Skeletal muscle satellite cell (primary cell): ENCODE measurements around the gene PCAT6.
"Not testable (repeated sequence)": the region's sequence is repeated elsewhere in the genome, so short reads cannot be mapped to it uniquely, and the experiment has no call there.

Experiments used
- H3K27me3 ChIP-seq: 2 replicates; pipeline ENCODE4 v1.7.0; 2013; ENCODE audit warnings: low read length; ENCODE audit not compliant: control insufficient read depth, insufficient read depth
- H3K36me3 ChIP-seq: 2 replicates; pipeline ENCODE4 v1.7.0; 2013; ENCODE audit warnings: mild to moderate bottlenecking, control low read depth, low read length; ENCODE audit not compliant: insufficient read depth
- H3K4me1 ChIP-seq: 2 replicates; pipeline ENCODE4 v1.7.0; 2013; ENCODE audit warnings: low read length; ENCODE audit not compliant: control insufficient read depth, insufficient read depth
- H3K4me2 ChIP-seq: 2 replicates; pipeline ENCODE4 v1.7.0; 2013; ENCODE audit warnings: mild to moderate bottlenecking, low read length
- H3K4me3 ChIP-seq: 2 replicates; pipeline ENCODE4 v1.7.0; 2013; ENCODE audit warnings: low read length
- H3K9ac ChIP-seq: 2 replicates; pipeline ENCODE4 v1.7.0; 2013; ENCODE audit warnings: mild to moderate bottlenecking, low read depth, low read length, moderate library complexity
- H3K9me3 ChIP-seq: replicated peaks from 2 replicates; pipeline ENCODE4 v1.7.0; 2013; ENCODE audit warnings: mild to moderate bottlenecking, control low read depth, low read length

The PCAT6 gene

DNA sequence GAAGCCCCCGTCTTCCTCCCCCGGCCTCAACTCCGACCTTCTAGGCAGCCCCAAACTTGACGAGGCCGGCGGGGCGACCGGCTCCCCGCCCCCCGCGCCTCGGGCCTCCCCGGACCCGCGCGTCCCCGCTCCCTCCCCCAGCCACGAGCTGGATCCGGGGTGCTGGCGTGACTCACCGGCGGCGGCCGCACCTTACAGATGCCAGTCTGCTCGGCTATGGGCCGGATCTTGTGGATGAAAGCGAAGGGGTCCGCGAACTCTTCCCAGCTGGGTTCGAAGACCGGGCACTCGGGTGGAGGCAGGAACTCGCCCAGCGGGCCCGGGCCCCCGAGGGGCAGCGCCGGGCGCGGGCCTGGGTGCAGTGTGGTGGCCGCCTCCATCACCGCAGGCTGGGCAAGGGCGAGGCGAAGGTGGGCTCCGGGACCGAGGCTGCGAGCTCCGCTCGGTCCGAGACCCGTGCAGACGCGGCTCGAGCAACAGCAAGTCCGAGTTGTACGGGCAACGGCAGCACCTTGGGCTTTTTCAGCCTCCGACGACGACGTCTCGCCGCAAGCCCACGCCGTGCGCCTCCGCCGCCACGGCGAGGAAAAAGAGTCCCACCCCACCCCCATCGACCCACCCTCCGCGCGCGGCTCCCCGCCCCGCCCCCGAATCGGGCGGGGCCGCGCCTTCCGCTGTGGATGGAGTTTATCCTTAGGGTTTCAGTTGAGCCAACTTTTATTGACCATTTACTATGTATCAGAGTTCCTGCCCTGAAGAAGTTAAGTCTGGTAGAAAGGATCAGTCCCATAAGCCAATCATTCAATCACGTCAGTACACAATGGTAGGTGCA lies 2.6 kb upstream of the PCAT6 start, which contains the start of gene KDM5B:
Gene KDM5B (minus strand): TSS at position 496 of the 832 bp plus-strand sequence. CDS start 116 bp downstream, at position 380.
- H3K4me2 ChIP-seq = peak within 1 kb of the TSS; percentile 82
- peaks cover 10% of the 10 kb centered on the region for H3K27me3 ChIP-seq
- H3K9me3 ChIP-seq = no peaks in the 10 kb centered on the region
- peaks cover 36% of the 10 kb centered on the region for H3K4me1 ChIP-seq
- peak within 1 kb of the TSS; percentile 98 for H3K4me3 ChIP-seq
- no peaks in the 10 kb centered on the region for H3K36me3 ChIP-seq
- peak within 1 kb of the TSS; percentile 88 for H3K9ac ChIP-seq

DNA sequence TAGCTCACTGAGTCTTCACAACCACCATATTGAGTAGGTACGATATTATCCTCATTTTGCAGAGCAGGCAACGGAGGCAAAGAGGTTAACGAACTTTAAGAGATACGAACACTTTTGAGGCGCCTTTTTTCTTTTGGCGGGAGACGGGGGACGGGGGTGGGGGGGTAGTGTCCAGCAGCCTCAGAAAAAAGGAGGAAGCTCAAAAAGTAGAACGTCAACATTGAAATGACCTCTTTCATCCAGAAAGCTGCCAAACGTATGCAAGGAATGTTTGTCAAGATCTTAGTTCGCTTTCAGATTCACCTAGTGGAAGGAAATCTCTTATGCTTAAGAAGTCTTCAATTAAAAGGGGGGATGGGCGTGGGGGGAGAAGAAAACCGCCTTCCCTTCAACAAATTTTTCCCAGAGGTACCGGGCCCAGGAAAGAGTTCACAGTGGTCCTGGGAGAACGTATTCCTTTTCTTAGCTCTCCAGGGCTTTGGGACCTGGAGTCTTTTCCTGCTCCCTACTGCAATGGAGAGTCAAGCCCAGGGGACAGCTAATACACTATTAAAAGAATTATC lies 1.1 kb upstream of the PCAT6 start:
- Histone ChIP-seq H3K4me1 (peaks cover 25% of the 10 kb centered on the region), H3K36me3 (no peaks in the 10 kb centered on the region), H3K9me3 (no peaks in the 10 kb centered on the region), H3K27me3 (peaks cover 13% of the 10 kb centered on the region), H3K4me3 (no peak overlapping the region), H3K4me2 (peak overlapping the region; percentile 100), H3K9ac (peak overlapping the region; percentile 83)

DNA sequence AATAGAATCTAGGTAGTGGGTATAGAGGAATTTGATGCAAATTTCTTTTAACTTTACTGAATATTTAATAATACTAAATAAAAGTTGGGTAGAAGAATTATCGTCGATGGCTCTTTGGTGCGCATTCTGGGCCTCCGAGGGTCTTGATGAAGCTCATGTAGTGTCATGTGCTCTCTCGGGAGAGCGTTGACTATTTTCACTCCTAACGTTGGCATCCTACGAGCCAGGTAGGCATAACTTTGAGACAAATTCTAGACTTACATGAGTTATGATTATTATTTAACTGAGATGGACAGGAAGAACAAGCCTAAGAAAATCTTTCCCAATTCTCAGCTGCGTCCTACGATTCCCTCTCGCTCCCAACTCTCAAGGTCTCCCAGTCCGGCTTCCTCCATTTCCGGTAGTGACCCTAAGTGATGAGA lies 550 bp upstream of the PCAT6 start:
- H3K9me3 ChIP-seq = no peaks in the 10 kb centered on the region
- peaks cover 18% of the 10 kb centered on the region for H3K27me3 ChIP-seq
- peak overlapping the region; percentile 100 for H3K4me2 ChIP-seq
- peak overlapping the region; percentile 75 for H3K4me3 ChIP-seq
- H3K9ac ChIP-seq = peak overlapping the region; percentile 83
- no peaks in the 10 kb centered on the region for H3K36me3 ChIP-seq
- H3K4me1 ChIP-seq = peaks cover 21% of the 10 kb centered on the region

DNA sequence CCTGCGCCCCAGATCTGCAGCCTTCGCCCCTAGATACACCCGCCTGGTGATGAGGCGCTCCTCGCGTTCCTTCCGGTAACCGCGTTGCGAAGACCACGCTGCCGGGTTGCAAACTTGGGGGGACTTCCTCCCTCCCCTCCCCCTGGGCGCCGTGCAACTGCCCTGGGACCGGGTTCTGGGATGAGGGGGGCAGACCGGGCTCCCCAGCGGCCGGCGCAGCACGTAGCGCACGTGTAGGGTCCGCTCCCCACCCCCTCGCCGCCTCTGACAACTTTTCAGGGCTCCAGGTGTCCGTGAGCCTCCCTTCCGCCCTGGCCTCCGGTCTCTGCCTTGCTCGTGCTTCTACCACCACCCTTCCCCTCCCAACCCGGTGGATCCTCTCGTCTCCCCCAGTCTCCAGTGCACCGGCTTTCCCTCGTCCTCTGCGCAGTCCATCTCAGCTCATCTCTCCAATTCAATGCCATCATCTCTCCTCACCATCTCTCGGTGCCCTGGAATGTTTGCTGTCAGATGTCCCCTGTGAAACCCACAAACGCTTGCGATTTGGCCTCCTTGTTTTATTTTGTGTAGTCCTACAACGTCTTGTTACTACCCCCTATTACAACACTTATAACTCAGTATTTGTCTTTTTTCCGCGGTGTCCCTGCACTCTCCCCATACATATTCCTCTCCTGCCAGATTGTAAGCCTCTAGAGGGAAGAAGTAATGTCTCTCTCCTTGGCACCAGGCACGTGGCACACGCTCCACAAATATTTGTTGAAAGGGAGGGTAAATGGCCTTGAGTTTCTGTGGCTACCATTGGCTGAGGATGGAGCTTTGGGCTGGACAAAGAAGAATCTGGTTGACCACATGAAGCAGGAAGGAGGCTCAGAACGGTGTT lies 782 bp downstream of the PCAT6 start:
- Histone ChIP-seq H3K9me3 (no peaks in the 10 kb centered on the region), H3K27me3 (peaks cover 25% of the 10 kb centered on the region), H3K4me1 (peaks cover 9% of the 10 kb centered on the region), H3K4me3 (peak overlapping the region; percentile 75), H3K4me2 (peak overlapping the region; percentile 100), H3K9ac (peak overlapping the region; percentile 83), H3K36me3 (no peaks in the 10 kb centered on the region)

DNA sequence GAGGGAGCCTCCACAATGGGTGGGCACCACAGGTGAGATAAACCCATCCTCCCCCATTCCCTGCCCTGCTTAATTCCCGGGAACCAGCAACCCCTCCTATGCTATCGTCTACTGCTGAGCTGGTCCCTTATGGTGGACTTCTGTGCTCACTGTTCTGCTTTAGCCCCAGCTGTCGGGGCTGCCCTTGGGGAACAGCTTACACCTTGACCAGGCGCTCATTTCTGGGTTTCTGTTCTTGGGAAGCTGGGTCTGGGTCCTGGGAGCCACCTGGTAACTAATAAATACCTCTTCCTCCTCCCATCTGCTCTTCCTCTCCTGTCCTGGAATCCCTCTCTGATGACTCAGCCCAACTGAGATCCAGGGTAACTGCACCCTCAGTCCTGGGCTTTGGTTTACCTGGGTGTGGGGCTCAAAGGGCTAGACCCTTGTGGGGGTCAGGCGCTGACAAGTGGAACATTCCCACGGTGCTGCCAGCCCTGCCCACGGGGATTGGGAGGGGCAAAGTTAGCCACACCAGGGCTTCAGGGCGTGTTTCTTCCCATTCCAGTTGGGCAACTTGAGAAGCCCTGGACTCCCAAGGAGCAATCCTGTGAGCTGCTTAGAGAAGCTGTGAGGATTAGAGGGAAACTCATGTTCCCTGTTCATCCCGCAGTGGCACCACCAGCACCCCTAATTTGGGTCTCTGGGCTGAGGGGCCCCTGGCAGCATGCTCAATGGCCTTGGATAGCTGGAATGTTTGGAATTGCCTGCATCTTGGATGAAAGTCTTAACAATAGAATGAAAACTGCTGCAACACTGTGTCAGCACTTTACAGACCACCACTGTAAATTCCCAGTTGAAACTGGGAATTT lies 1.6 kb downstream of the PCAT6 start:
- Histone ChIP-seq H3K36me3 (no peaks in the 10 kb centered on the region), H3K4me2 (peak overlapping the region; percentile 100), H3K9me3 (no peaks in the 10 kb centered on the region), H3K27me3 (peaks cover 28% of the 10 kb centered on the region), H3K4me3 (no peak overlapping the region), H3K4me1 (peaks cover 9% of the 10 kb centered on the region), H3K9ac (no peak overlapping the region)

DNA sequence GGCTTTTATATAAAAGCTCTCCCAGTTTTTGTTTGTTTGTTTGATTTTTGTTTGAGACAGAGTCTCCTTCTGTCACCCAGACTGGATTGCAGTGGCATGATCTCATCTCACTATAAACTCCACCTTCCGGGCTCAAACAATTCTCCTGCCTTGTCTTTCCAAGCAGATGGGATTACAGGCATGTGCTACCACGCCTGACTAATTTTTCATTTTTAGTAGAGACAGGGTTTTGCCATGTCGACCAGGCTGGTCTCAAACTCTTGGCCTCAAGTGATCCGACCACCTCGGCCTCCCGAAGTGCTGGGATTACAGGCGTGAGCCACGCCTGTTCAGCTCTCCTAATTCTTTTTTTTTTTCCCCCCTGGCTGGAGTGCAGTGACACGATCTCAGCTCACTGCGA lies 4.4 kb downstream of the PCAT6 start:
- Histone ChIP-seq H3K4me1 (peaks cover 9% of the 10 kb centered on the region), H3K9me3 (no peaks in the 10 kb centered on the region), H3K36me3 (no peaks in the 10 kb centered on the region), H3K4me3 (no peak overlapping the region), H3K27me3 (peaks cover 46% of the 10 kb centered on the region), H3K4me2 (no peak overlapping the region), H3K9ac (no peak overlapping the region)

DNA sequence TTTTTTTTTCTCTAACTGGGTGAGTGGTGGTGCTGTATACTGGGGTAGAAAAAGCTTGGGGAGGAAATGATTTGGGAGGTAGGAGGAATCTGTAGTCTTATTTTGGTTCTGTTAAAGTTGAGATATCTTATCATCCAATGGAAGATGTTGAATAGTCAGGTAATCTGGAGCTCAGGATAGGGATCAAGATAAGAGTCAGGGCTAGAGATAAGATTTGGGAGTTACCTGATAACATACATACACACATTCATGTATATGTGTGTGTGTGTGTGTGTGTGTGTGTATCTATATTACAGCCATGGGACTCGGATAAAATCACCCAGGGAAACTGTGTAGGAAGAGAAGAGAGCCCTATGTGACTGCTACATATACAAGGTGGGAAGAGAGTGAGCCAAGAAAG lies 8.1 kb downstream of the PCAT6 start:
- H3K9me3 ChIP-seq = no peaks in the 10 kb centered on the region
- no peak overlapping the region for H3K4me2 ChIP-seq
- H3K4me1 ChIP-seq = no peaks in the 10 kb centered on the region
- peaks cover 47% of the 10 kb centered on the region for H3K27me3 ChIP-seq
- no peak overlapping the region for H3K9ac ChIP-seq
- no peak overlapping the region for H3K4me3 ChIP-seq
- H3K36me3 ChIP-seq = no peaks in the 10 kb centered on the region

DNA sequence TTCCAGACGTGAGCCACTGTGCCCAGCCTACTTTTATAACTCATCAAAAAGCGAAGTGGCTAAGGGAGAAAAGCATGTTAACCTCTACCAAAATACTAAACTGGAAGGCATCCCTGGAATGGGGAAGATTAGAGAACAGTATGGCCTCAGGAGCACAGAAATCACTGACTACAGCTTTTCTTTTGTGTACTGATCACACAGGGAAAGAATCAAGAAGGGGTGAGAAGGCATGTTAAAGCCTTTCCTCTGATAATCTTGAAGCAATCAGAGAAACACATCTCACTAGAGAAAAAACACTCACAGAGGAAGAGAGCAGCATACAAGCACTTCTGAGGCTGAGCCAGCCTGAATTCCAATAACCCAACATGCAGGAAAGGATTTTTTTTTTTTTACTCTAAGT lies 10.7 kb downstream of the PCAT6 start:
- H3K27me3 ChIP-seq = peaks cover 52% of the 10 kb centered on the region
- H3K9ac ChIP-seq = peak overlapping the region; percentile 26

DNA sequence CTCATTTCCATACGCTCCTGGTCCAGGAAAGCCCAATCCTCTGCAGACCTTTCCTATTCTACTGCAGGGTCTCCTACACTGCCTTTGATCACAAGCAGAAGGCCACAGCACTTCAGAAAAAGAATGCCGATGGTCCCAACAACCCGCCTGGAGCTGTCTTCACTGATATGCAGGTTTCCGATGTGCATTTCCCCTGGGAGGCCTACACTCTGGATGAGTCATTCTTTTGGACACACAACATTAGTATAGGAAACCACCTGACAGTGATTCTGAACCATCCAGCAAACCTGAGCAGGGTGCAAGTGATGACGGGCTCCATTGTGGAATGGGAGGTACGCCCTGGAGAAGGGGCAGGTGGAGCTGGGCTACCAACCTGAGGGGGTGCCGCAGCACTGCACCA lies 15.0 kb downstream of the PCAT6 start:
- H3K9me3 ChIP-seq = no peaks in the 10 kb centered on the region
- H3K4me1 ChIP-seq = no peaks in the 10 kb centered on the region
- no peak overlapping the region for H3K9ac ChIP-seq
- no peak overlapping the region for H3K4me3 ChIP-seq
- no peaks in the 10 kb centered on the region for H3K36me3 ChIP-seq
- peaks cover 40% of the 10 kb centered on the region for H3K27me3 ChIP-seq
- H3K4me2 ChIP-seq = no peak overlapping the region

More for the DNA sequence above, 10.7 kb downstream of the PCAT6 start:
- H3K4me1 ChIP-seq = no peaks in the 10 kb centered on the region
- no peak overlapping the region for H3K4me3 ChIP-seq
- H3K9me3 ChIP-seq = no peaks in the 10 kb centered on the region
- H3K36me3 ChIP-seq = no peaks in the 10 kb centered on the region
- H3K4me2 ChIP-seq = peak overlapping the region; percentile 17

DNA sequence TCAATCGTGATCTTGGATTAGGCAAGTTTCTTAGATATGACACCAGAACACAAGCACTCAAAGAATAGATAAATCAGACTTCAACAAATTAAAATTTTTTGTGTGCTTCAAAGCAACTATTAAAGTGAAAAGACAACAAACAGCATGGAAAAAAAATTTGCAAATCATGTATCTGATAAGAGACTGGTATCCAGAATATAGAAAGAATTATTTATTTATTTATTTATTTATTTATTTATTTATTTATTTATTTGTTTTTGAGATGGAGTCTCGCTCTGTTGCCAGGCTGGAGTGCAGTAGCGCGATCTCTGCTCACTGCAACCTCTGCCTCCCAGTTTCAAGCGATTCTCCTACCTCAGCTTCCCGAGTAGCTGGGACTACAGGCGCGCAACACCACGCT lies 18.5 kb downstream of the PCAT6 start:
- H3K4me2 ChIP-seq, H3K9ac ChIP-seq, H3K36me3 ChIP-seq, H3K4me3 ChIP-seq, H3K4me1 ChIP-seq, H3K9me3 ChIP-seq: not testable (repeated sequence)
- H3K27me3 ChIP-seq = peaks cover 35% of the 10 kb centered on the region
